Ovary (tissue), 3 donors: ENCODE data around the gene ABHD11.

Experiments used
- CTCF ChIP-seq, 3 donors: fragments of 450-650 bp in 2 of 3; fragments of 200-600 bp in 1 of 3; IDR thresholded peaks; one replicate each; pipeline versions ENCODE4 v1.5.1 to v1.8.0; 2016 to 2022; ENCODE audit warnings: antibody characterized with exemption in 3 of 3, mild to moderate bottlenecking in 1 of 3
- EP300 ChIP-seq: sonication (generic); formaldehyde crosslinking; IDR thresholded peaks from one replicate; pipeline ENCODE4 v1.6.1; 2017; ENCODE audit warnings: antibody characterized with exemption
- POLR2A ChIP-seq: fragments of 450-650 bp; IDR thresholded peaks from one replicate; pipeline ENCODE4 v1.6.1; 2017; ENCODE audit warnings: antibody characterized with exemption, mild to moderate bottlenecking, moderate library complexity
- donor health status: DM: no; HTN: no; CAD: no.

GRCh38 chr7:73735528-73735905 lies 3.1 kb downstream of the ABHD11 start:
- TF ChIP-seq CTCF (IDR thresholded peaks at IDR 0.05) (no peak), EP300 (no peak), POLR2A (no peak)
